NCI-H524 treated with DMSO at 0.1 percent for 48 hours (cell line): ENCODE data around the gene GPR31.

Experiments used
- DNase-seq: peaks from one replicate; lab custom pipeline; 2025; lab: John Stamatoyannopoulos, UW

The GPR31 gene

GRCh38 chr6:167118839-167119238, 38.9 kb downstream of the GPR31 start:
- no peak for DNase-seq

GRCh38 chr6:167118006-167118405, 39.8 kb downstream of the GPR31 start:
- DNase-seq, result no peak

GRCh38 chr6:167116838-167117228, 40.9 kb downstream of the GPR31 start:
- no peak for DNase-seq

- DNase-seq, result no peak
Observed at GRCh38 chr6:167116109-167116837, 41.5 kb downstream of the GPR31 start.

- no peak for DNase-seq
Observed at GRCh38 chr6:167115054-167115453, 42.7 kb downstream of the GPR31 start.

GRCh38 chr6:167113935-167114910, 43.6 kb downstream of the GPR31 start:
- no peak for DNase-seq

GRCh38 chr6:167113047-167113754, 44.6 kb downstream of the GPR31 start:
- DNase-seq, result no peak

- DNase-seq, result no peak
Observed at GRCh38 chr6:167112421-167112820, 45.4 kb downstream of the GPR31 start.

- no peak for DNase-seq
Observed at GRCh38 chr6:167111597-167111996, 46.2 kb downstream of the GPR31 start.

- no peak for DNase-seq
Observed at GRCh38 chr6:167109651-167110050, 48.1 kb downstream of the GPR31 start.

- no peak for DNase-seq
Observed at GRCh38 chr6:167108278-167108677, 49.5 kb downstream of the GPR31 start.

- no peak for DNase-seq
Observed at GRCh38 chr6:167107787-167108186, 50.0 kb downstream of the GPR31 start.

GRCh38 chr6:167106406-167106805, 51.4 kb downstream of the GPR31 start:
- DNase-seq, result no peak
